ENCODE measurements around the gene DOHH. TPM values are rescaled to one million over a fixed set of nuclear protein-coding genes. Genes with fewer than 3 reads are reported as not detected.

The DOHH gene
- total and polyA plus RNA-seq, 9 of the 15 experiments (the other 6 are each of a cell fraction or from before 2014, with no cell fraction given), result 0.14 to 47.2 (median 5.1) TPM

DNA sequence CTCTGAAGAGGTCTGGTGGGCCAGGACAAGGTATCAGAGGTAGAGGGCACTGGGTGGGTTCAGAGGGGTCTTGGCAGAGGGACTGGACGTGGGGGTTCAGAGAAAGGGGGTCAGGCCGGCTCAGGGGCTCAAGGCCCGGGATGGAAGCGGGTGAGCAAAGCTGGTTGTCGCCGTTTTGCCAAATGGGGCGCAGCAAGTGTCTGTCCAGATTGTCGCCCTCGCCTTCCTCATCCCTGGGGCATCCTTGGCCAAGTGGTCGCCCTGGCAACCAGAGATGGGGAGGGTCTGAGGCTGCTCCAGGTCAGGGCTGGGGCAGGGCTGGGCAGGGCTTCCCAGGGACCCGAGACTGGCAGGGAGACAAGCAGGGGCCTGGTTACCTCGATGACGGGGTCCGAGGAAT is 6.8 kb downstream of the DOHH start (continued):
- TF ChIP-seq, protein P1, sequence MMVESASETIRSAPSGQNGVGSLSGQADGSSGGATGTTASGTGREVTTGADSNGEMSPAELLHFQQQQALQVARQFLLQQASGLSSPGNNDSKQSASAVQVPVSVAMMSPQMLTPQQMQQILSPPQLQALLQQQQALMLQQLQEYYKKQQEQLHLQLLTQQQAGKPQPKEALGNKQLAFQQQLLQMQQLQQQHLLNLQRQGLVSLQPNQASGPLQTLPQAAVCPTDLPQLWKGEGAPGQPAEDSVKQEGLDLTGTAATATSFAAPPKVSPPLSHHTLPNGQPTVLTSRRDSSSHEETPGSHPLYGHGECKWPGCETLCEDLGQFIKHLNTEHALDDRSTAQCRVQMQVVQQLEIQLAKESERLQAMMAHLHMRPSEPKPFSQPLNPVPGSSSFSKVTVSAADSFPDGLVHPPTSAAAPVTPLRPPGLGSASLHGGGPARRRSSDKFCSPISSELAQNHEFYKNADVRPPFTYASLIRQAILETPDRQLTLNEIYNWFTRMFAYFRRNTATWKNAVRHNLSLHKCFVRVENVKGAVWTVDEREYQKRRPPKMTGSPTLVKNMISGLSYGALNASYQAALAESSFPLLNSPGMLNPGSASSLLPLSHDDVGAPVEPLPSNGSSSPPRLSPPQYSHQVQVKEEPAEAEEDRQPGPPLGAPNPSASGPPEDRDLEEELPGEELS (CRISPR knock-in tag; IDR thresholded peaks at IDR 0.05; ENCODE audit: borderline replicate concordance), result no peak

DNA sequence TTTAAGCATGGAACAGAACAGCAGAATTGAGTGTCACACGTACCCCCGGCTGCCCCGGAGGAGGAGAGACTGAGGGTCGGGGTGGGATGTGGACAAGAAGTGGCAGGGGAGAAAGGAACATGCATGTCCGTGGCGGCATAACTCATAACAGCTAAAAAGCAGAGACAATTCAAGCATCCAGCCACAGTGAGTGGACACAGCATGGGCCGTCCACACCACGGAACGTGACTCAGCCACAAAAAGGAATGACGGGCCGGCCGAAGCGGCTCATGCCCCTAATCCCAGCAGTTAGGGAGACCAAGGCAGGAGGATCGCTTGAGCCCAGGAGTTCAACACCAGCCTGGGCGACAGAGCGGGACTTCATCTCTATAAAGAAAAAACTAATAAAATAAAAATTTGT is 7.6 kb downstream of the DOHH start:
- whole genome bisulfite sequencing (ENCODE audit: insufficient coverage, low coverage, missing lambda C conversion rate), result 96% methylated on average over 16 of the region's 16 CpGs
- ATAC-seq (no peak), FAIRE-seq (no peak), DNase-seq (ENCODE audit: extremely low read depth in 1 of 4, low spot score in 3 of 4) (no peak)
- no peaks in the 10 kb centered on the region for H3K27me3 ChIP-seq (ENCODE audit: control insufficient read depth in 2 of 2, insufficient read depth in 2 of 2, low read length in 2 of 2)
- intact Hi-C loops (cut with micrococcal nuclease), result no loop called here
- no peaks in the 10 kb centered on the region for H4K20me1 ChIP-seq (replicated peaks; ENCODE audit: control insufficient read depth, insufficient read depth, low read length)
- H3K9ac ChIP-seq (ENCODE audit: insufficient read depth in 1 of 2, low read depth in 2 of 2, low read length in 2 of 2), result no peak overlapping the region
- no peak overlapping the region for H2AFZ ChIP-seq (ENCODE audit: low read depth, low read length)
- no peaks in the 10 kb centered on the region for H3K9me3 ChIP-seq (replicated peaks; ENCODE audit: control insufficient read depth, insufficient read depth, low read depth, low read length)
- CTCF ChIA-PET (ENCODE audit: low intra/inter-chr PET ratio), result no interaction called here
- H3K4me1 ChIP-seq (replicated peaks in 1 of 2; ENCODE audit: control insufficient read depth in 2 of 2, insufficient read depth in 2 of 2, low read length in 2 of 2), result peaks cover 0 to 32% of the 10 kb centered on the region in 2 experiments; a peak in 2 of 5 replicates
- H3K79me2 ChIP-seq (ENCODE audit: control insufficient read depth, insufficient read depth, low read length), result peaks cover 12% of the 10 kb centered on the region
- in situ Hi-C loops (cut with MboI), result no loop called here
- H3K36me3 ChIP-seq (ENCODE audit: control insufficient read depth, insufficient read depth, low read length), result peaks cover 73% of the 10 kb centered on the region
- H3K4me3 ChIP-seq, result no peak overlapping the region
- H3K4me2 ChIP-seq (ENCODE audit: insufficient read depth, low read length), result no peak overlapping the region
- no peak overlapping the region for H3K27ac ChIP-seq (ENCODE audit: extremely low read depth, low read depth, low read length)
- POLR2A ChIA-PET, result no interaction called here
- BruUV-seq (replicated peaks), result no TSS peak
- H3K9me1 ChIP-seq (ENCODE audit: control insufficient read depth, insufficient read depth, low read length), result no peaks in the 10 kb centered on the region
- TF ChIP-seq PTTG1 (tag; IDR thresholded peaks at IDR 0.05; ENCODE audit: low read depth) (no peak), CBFA2T2 (conservative IDR thresholded peaks at IDR 0.05) (no peak), GTF2F1 (IDR thresholded peaks at IDR 0.05; ENCODE audit: low read depth, low read length) (no peak), EP400 (IDR thresholded peaks at IDR 0.05) (no peak), MEF2A (IDR thresholded peaks at IDR 0.05; ENCODE audit: control insufficient read depth, low read depth, low read length) (no peak), RNF219 (CRISPR knock-in tag; IDR thresholded peaks at IDR 0.05) (no peak), SNIP1 (IDR thresholded peaks at IDR 0.05; ENCODE audit: low read depth) (no peak), EP300 (IDR thresholded peaks at IDR 0.05; ENCODE audit: low read length) (no peak), CSDE1 (IDR thresholded peaks at IDR 0.05) (no peak), ZNF143 (CRISPR knock-in tag; IDR thresholded peaks at IDR 0.05) (no peak), ETV1 (tag; conservative IDR thresholded peaks at IDR 0.05; ENCODE audit: low read depth) (no peak), U2AF1 (optimal IDR thresholded peaks at IDR 0.05; ENCODE audit: low read depth, low read length) (no peak), NR2F6 (CRISPR knock-in tag; IDR thresholded peaks at IDR 0.05) (no peak)
- TF ChIP-seq, protein P2, sequence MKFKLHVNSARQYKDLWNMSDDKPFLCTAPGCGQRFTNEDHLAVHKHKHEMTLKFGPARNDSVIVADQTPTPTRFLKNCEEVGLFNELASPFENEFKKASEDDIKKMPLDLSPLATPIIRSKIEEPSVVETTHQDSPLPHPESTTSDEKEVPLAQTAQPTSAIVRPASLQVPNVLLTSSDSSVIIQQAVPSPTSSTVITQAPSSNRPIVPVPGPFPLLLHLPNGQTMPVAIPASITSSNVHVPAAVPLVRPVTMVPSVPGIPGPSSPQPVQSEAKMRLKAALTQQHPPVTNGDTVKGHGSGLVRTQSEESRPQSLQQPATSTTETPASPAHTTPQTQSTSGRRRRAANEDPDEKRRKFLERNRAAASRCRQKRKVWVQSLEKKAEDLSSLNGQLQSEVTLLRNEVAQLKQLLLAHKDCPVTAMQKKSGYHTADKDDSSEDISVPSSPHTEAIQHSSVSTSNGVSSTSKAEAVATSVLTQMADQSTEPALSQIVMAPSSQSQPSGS (CRISPR knock-in tag; IDR thresholded peaks at IDR 0.05), result no peak
- TF ChIP-seq, protein P3, sequence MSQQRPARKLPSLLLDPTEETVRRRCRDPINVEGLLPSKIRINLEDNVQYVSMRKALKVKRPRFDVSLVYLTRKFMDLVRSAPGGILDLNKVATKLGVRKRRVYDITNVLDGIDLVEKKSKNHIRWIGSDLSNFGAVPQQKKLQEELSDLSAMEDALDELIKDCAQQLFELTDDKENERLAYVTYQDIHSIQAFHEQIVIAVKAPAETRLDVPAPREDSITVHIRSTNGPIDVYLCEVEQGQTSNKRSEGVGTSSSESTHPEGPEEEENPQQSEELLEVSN (IDR thresholded peaks at IDR 0.05; ENCODE audit: borderline replicate concordance in 1 of 2, extremely low read depth in 1 of 2, insufficient read depth in 1 of 2, insufficient read length in 1 of 2, low read depth in 1 of 2, low read length in 1 of 2, poor library complexity in 1 of 2, severe bottlenecking in 1 of 2), result no peak
